WTC11 (cell line): Measurements from ENCODE around the gene CCDC127. TPM values are rescaled to one million over a fixed set of nuclear protein-coding genes. Genes with fewer than 3 reads are reported as not detected.

ENCODE experiments used
- ATAC-seq: fragments of 200-7000 bp; cut with Tn5 transposase; 2 replicates; pipeline ENCODE4 v1.10.0; 2021; ENCODE audit warnings: mild to moderate bottlenecking, moderate library complexity
- CTCF ChIA-PET: fragments of 300-600 bp; sonication (Branson Sonifier 250); formaldehyde crosslinking; loops from one replicate; lab custom pipeline; 2021; ENCODE audit warnings: antibody characterized with exemption; lab: Charles Lee
- POLR2A ChIA-PET: fragments of 350-600 bp; sonication (Branson Sonifier 250); formaldehyde crosslinking; loops from one replicate; lab custom pipeline; 2021; ENCODE audit warnings: antibody characterized with exemption; lab: Charles Lee
- DNase-seq: peaks from one replicate; pipeline ENCODE4 v3.0.0; 2021; ENCODE audit warnings: low spot score
- H3K27ac Mint-ChIP-seq: 2 replicates; pipeline ENCODE4 v1.8.0; 2021; ENCODE audit warnings: mixed read lengths
- H3K27me3 Mint-ChIP-seq: 2 replicates; pipeline ENCODE4 v1.8.0; 2021; ENCODE audit warnings: low read depth, mild to moderate bottlenecking, moderate library complexity, mixed read lengths
- H3K36me3 Mint-ChIP-seq: 2 replicates; pipeline ENCODE4 v1.8.0; 2021; ENCODE audit warnings: mixed read lengths
- H3K4me1 Mint-ChIP-seq: 2 replicates; pipeline ENCODE4 v1.8.0; 2022; ENCODE audit warnings: mixed read lengths
- H3K4me3 Mint-ChIP-seq: 2 replicates; pipeline ENCODE4 v1.8.0; 2021; ENCODE audit warnings: mild to moderate bottlenecking, moderate library complexity, mixed read lengths
- H3K9me3 Mint-ChIP-seq: 2 replicates; pipeline ENCODE4 v1.8.0; 2021; ENCODE audit warnings: mixed read lengths
- ATF2 ChIP-seq: sonication (generic); formaldehyde crosslinking; IDR thresholded peaks from 2 replicates; pipeline ENCODE4 v1.8.1; 2022; ENCODE audit warnings: low read depth, missing genetic modification reagents, borderline replicate concordance
- ATF6 ChIP-seq: sonication (generic); formaldehyde crosslinking; IDR thresholded peaks from 2 replicates; pipeline ENCODE4 v1.8.1; 2023; ENCODE audit warnings: mild to moderate bottlenecking, missing genetic modification reagents
- CDX4 ChIP-seq: fragments of 250-450 bp; sonication (Bioruptor Pico); IDR thresholded peaks from 2 replicates; pipeline ENCODE4 v1.9.0; 2021; ENCODE audit warnings: moderate library complexity, mild to moderate bottlenecking, inconsistent platforms, borderline replicate concordance
- CREB1 ChIP-seq: sonication (generic); formaldehyde crosslinking; IDR thresholded peaks from 2 replicates; pipeline ENCODE4 v1.8.0; 2023; ENCODE audit warnings: mild to moderate bottlenecking, missing genetic modification reagents
- ETV6 ChIP-seq: sonication (generic); formaldehyde crosslinking; IDR thresholded peaks from 2 replicates; pipeline ENCODE4 v1.8.1; 2022; ENCODE audit warnings: mild to moderate bottlenecking, missing genetic modification reagents
- FOXK1 ChIP-seq: sonication (generic); formaldehyde crosslinking; IDR thresholded peaks from 2 replicates; pipeline ENCODE4 v1.8.0; 2022; ENCODE audit warnings: mild to moderate bottlenecking, moderate library complexity, missing genetic modification reagents
- FOXP4 ChIP-seq: sonication (generic); formaldehyde crosslinking; IDR thresholded peaks from 2 replicates; pipeline ENCODE4 v1.8.0; 2022; ENCODE audit warnings: mild to moderate bottlenecking, missing genetic modification reagents
- GABPB1 ChIP-seq: sonication (generic); formaldehyde crosslinking; IDR thresholded peaks from 2 replicates; pipeline ENCODE4 v1.8.1; 2023; ENCODE audit warnings: mild to moderate bottlenecking, missing genetic modification reagents
- GTF2I ChIP-seq: fragments of 250-450 bp; sonication (Bioruptor Pico); conservative IDR thresholded peaks from 2 replicates; pipeline ENCODE4 v1.4.0; 2021; ENCODE audit warnings: mild to moderate bottlenecking
- HMGA2 ChIP-seq: fragments of 250-450 bp; sonication (Bioruptor Pico); IDR thresholded peaks from 2 replicates; pipeline ENCODE4 v1.4.0; 2021; ENCODE audit warnings: mild to moderate bottlenecking, moderate library complexity
- HMGXB4 ChIP-seq: sonication (generic); formaldehyde crosslinking; IDR thresholded peaks from 2 replicates; pipeline ENCODE4 v1.8.1; 2023; ENCODE audit warnings: mild to moderate bottlenecking, moderate library complexity, missing genetic modification reagents
- MLX ChIP-seq: sonication (generic); formaldehyde crosslinking; IDR thresholded peaks from 2 replicates; pipeline ENCODE4 v1.8.1; 2023; ENCODE audit warnings: mild to moderate bottlenecking, missing genetic modification reagents, moderate library complexity
- MXD4 ChIP-seq: fragments of 250-450 bp; sonication (Bioruptor Pico); IDR thresholded peaks from 2 replicates; pipeline ENCODE4 v1.8.0; 2021; ENCODE audit warnings: mild to moderate bottlenecking, moderate library complexity, borderline replicate concordance
- NR2C2 ChIP-seq: sonication (generic); formaldehyde crosslinking; IDR thresholded peaks from 2 replicates; pipeline ENCODE4 v1.8.0; 2022; ENCODE audit warnings: mild to moderate bottlenecking, missing genetic modification reagents
- SMAD3 ChIP-seq: sonication (generic); formaldehyde crosslinking; IDR thresholded peaks from 2 replicates; pipeline ENCODE4 v1.8.0; 2022; ENCODE audit warnings: missing genetic modification reagents, mild to moderate bottlenecking, borderline replicate concordance
- SOX15 ChIP-seq: fragments of 250-450 bp; sonication (Bioruptor Pico); IDR thresholded peaks from 2 replicates; pipeline ENCODE4 v1.9.0; 2021; ENCODE audit warnings: mild to moderate bottlenecking
- STAT6 ChIP-seq: sonication (generic); formaldehyde crosslinking; conservative IDR thresholded peaks from 2 replicates; pipeline ENCODE4 v1.8.1; 2023; ENCODE audit warnings: mild to moderate bottlenecking, low read depth, missing genetic modification reagents, moderate library complexity
- TCF7 ChIP-seq: sonication (generic); formaldehyde crosslinking; IDR thresholded peaks from 2 replicates; pipeline ENCODE4 v1.8.0; 2022; ENCODE audit warnings: mild to moderate bottlenecking, low read depth, missing genetic modification reagents, moderate library complexity
- USF2 ChIP-seq: sonication (generic); formaldehyde crosslinking; IDR thresholded peaks from 2 replicates; pipeline ENCODE4 v1.8.1; 2023; ENCODE audit warnings: mild to moderate bottlenecking, missing genetic modification reagents, moderate library complexity
- ZBTB43 ChIP-seq: sonication (generic); formaldehyde crosslinking; IDR thresholded peaks from 2 replicates; pipeline ENCODE4 v1.8.1; 2023; ENCODE audit warnings: mild to moderate bottlenecking, missing genetic modification reagents
- ZNF219 ChIP-seq: sonication (generic); formaldehyde crosslinking; IDR thresholded peaks from 2 replicates; pipeline ENCODE4 v1.8.0; 2023; ENCODE audit warnings: missing genetic modification reagents, mild to moderate bottlenecking, borderline replicate concordance
- ZNF416 ChIP-seq: fragments of 250-450 bp; sonication (Bioruptor Pico); IDR thresholded peaks from 2 replicates; pipeline ENCODE4 v1.9.0; 2021; ENCODE audit warnings: mild to moderate bottlenecking, inconsistent platforms
- ZNF423 ChIP-seq: fragments of 250-450 bp; sonication (Bioruptor Pico); IDR thresholded peaks from 2 replicates; pipeline ENCODE4 v2.1.2; 2022; ENCODE audit warnings: mild to moderate bottlenecking, moderate library complexity
- total RNA-seq: library from RNA; stranded (reverse); gene quantifications from 3 replicates; pipeline ENCODE4 v1.2.3, GENCODE V29; 2021

CCDC127 gene
- total RNA-seq, 1 experiment from 2014 or later: 5.3 TPM

- no peak for TF ChIP-seq HMGA2
- no peak for TF ChIP-seq GABPB1
- no peak for TF ChIP-seq ATF2 (CRISPR knock-in tag)
- no peak for TF ChIP-seq ZNF416 (CRISPR knock-in tag)
- no peak for TF ChIP-seq MXD4
- no peak for TF ChIP-seq FOXP4 (CRISPR knock-in tag)
- no peak for TF ChIP-seq NR2C2 (CRISPR knock-in tag)
These were observed 56.2 kb downstream of the CCDC127 start (continued) for GRCh38 chr5:161803-162110.

- H3K36me3 Mint-ChIP-seq: peaks cover 47% of the 10 kb centered on the region
- H3K9me3 Mint-ChIP-seq: peaks cover 12% of the 10 kb centered on the region
- peak overlapping the region; percentile 80; the same call in 1 of the 2 replicates for H3K27ac Mint-ChIP-seq
- CTCF ChIA-PET: no interaction called here
- H3K27me3 Mint-ChIP-seq: no peaks in the 10 kb centered on the region
- H3K4me1 Mint-ChIP-seq: peaks cover 13% of the 10 kb centered on the region
- DNase-seq: peak; percentile 3
- ATAC-seq: no peak
- POLR2A ChIA-PET: no interaction called here
- H3K4me3 Mint-ChIP-seq: no peak overlapping the region
- TF ChIP-seq HMGXB4 (CRISPR knock-in tag) (no peak), ZNF219 (CRISPR knock-in tag) (no peak), MLX (CRISPR knock-in tag) (no peak), SMAD3 (no peak), ZBTB43 (no peak), ATF6 (no peak), GTF2I (CRISPR knock-in tag) (no peak), TCF7 (no peak), STAT6 (CRISPR knock-in tag) (no peak), CDX4 (CRISPR knock-in tag) (no peak), SOX15 (CRISPR knock-in tag) (no peak), USF2 (CRISPR knock-in tag) (no peak), ZNF423 (CRISPR knock-in tag) (no peak), CREB1 (no peak), ETV6 (CRISPR knock-in tag) (no peak), FOXK1 (CRISPR knock-in tag) (no peak)
These were observed 56.8 kb downstream of the CCDC127 start for GRCh38 chr5:160921-161802.
